Caco-2 (cell line): ENCODE data around the gene RGS8. TPM values are rescaled to one million over a fixed set of nuclear protein-coding genes. Genes with fewer than 3 reads are reported as not detected.

ENCODE experiments used
- BruUV-seq: library from RNA; stranded (reverse); fragments of 400-500 nt; replicated peaks from 2 replicates; lab custom pipeline; 2021; lab: Mats Ljungman, UMichigan
- CTCF ChIA-PET: fragments of 300-600 bp; sonication (Branson Sonifier 250); formaldehyde crosslinking; loops from one replicate; lab custom pipeline; 2022; ENCODE audit warnings: antibody characterized with exemption; lab: Charles Lee
- POLR2A ChIA-PET: fragments of 300-600 bp; sonication (Branson Sonifier 250); formaldehyde crosslinking; loops from one replicate; lab custom pipeline; 2022; ENCODE audit warnings: antibody characterized with exemption; lab: Charles Lee
- DNase-seq, 2 experiments: peaks; one replicate each; pipeline versions ENCODE4 v3.0.0 to v3.0.0-alpha.2; 2020 to 2022
- H3K27me3 ChIP-seq: replicated peaks from 2 replicates; pipeline ENCODE4 v1.6.0; 2011; ENCODE audit warnings: low read length; ENCODE audit not compliant: control insufficient read depth, insufficient read depth
- H3K36me3 ChIP-seq: 2 replicates; pipeline ENCODE4 v1.5.1; 2011; ENCODE audit warnings: low read length; ENCODE audit not compliant: control insufficient read depth, insufficient read depth
- H3K4me1 ChIP-seq: fragments of 250-450 bp; sonication (Bioruptor Pico); 2 replicates; pipeline ENCODE4 v1.5.1; 2020; ENCODE audit warnings: mild to moderate bottlenecking
- H3K4me3 ChIP-seq: 2 replicates; pipeline ENCODE4 v1.5.1; 2011; ENCODE audit warnings: low read depth, mild to moderate bottlenecking, control low read depth, low read length
- H3K9me3 ChIP-seq: fragments of 250-450 bp; sonication (Bioruptor Pico); 2 replicates; pipeline ENCODE4 v1.5.1; 2020; ENCODE audit warnings: mild to moderate bottlenecking, moderate library complexity
- H3K27ac Mint-ChIP-seq: one replicate; pipeline ENCODE4 v1.8.0; 2022; ENCODE audit warnings: mixed read lengths; ENCODE audit not compliant: unreplicated experiment
- H3K27me3 Mint-ChIP-seq: one replicate; pipeline ENCODE4 v1.8.0; 2022; ENCODE audit warnings: mixed read lengths; ENCODE audit not compliant: insufficient read depth, unreplicated experiment
- H3K36me3 Mint-ChIP-seq: one replicate; pipeline ENCODE4 v1.8.0; 2022; ENCODE audit warnings: mild to moderate bottlenecking, mixed read lengths; ENCODE audit not compliant: insufficient read depth, unreplicated experiment
- H3K4me1 Mint-ChIP-seq: one replicate; pipeline ENCODE4 v1.8.0; 2022; ENCODE audit warnings: low read depth, mixed read lengths; ENCODE audit not compliant: unreplicated experiment
- H3K4me3 Mint-ChIP-seq: one replicate; pipeline ENCODE4 v1.8.0; 2022; ENCODE audit warnings: mild to moderate bottlenecking, moderate library complexity, mixed read lengths; ENCODE audit not compliant: unreplicated experiment
- H3K9me3 Mint-ChIP-seq: one replicate; pipeline ENCODE4 v1.8.0; 2022; ENCODE audit warnings: mixed read lengths; ENCODE audit not compliant: unreplicated experiment
- CTCF ChIP-seq, 2 experiments: fragments of 200-600 bp in 1 of 2; IDR thresholded peaks; 1 replicate in 1 of 2; 2 replicates in 1 of 2; pipeline versions ENCODE4 v1.5.1 to v1.8.0; 2011 to 2022; ENCODE audit warnings: antibody characterized with exemption in 1 of 2, control low read depth in 1 of 2, inconsistent platforms in 1 of 2, low read depth in 1 of 2, low read length in 1 of 2, mild to moderate bottlenecking in 1 of 2, moderate library complexity in 1 of 2; ENCODE audit not compliant: insufficient read depth in 1 of 2, severe bottlenecking in 1 of 2, unreplicated experiment in 1 of 2
- intact Hi-C: fragments of 100-400 bp; cut with micrococcal nuclease; formaldehyde crosslinking; loops from one replicate; pipeline ENCODE4 v1.10.0; 2022; ENCODE audit not compliant: unreplicated experiment
- total RNA-seq: library from RNA; stranded (reverse); gene quantifications from 2 replicates; pipeline ENCODE4 v1.2.3, GENCODE V29; 2022

RGS8 gene
- total RNA-seq, 1 experiment from 2014 or later: not detected

GRCh38 chr1:182649041-182649440 is 35.3 kb downstream of the RGS8 start:
- Histone ChIP-seq H3K4me3 (no peak overlapping the region), H3K9me3 (no peaks in the 10 kb centered on the region), H3K36me3 (no peaks in the 10 kb centered on the region), H3K27me3 (no peaks in the 10 kb centered on the region), H3K4me1 (no peaks in the 10 kb centered on the region)
- no peaks in the 10 kb centered on the region for H3K9me3 Mint-ChIP-seq
- TF ChIP-seq CTCF (IDR thresholded peaks at IDR 0.05; ENCODE audit: insufficient read depth in 1 of 2, low read depth in 1 of 2, low read length in 1 of 2, severe bottlenecking in 1 of 2, unreplicated experiment in 1 of 2): no peak
- no peak overlapping the region for H3K4me3 Mint-ChIP-seq
- intact Hi-C loops: no loop called here
- DNase-seq: no peak
- H3K36me3 Mint-ChIP-seq: no peaks in the 10 kb centered on the region
- POLR2A ChIA-PET: no interaction called here
- H3K27ac Mint-ChIP-seq: no peak overlapping the region
- no peaks in the 10 kb centered on the region for H3K27me3 Mint-ChIP-seq
- CTCF ChIA-PET: no interaction called here
- BruUV-seq: no TSS peak
- H3K4me1 Mint-ChIP-seq: peaks cover 6% of the 10 kb centered on the region

GRCh38 chr1:182646739-182647138 is 37.6 kb downstream of the RGS8 start:
- Mint-ChIP-seq H3K27me3 (no peaks in the 10 kb centered on the region), H3K4me3 (no peak overlapping the region), H3K9me3 (no peaks in the 10 kb centered on the region), H3K4me1 (peaks cover 6% of the 10 kb centered on the region), H3K36me3 (no peaks in the 10 kb centered on the region), H3K27ac (no peak overlapping the region)
- no peaks in the 10 kb centered on the region for H3K27me3 ChIP-seq
- BruUV-seq: no TSS peak
- CTCF ChIA-PET: no interaction called here
- H3K4me3 ChIP-seq: no peak overlapping the region
- no peak for TF ChIP-seq CTCF (IDR thresholded peaks at IDR 0.05; ENCODE audit: insufficient read depth in 1 of 2, low read depth in 1 of 2, low read length in 1 of 2, severe bottlenecking in 1 of 2, unreplicated experiment in 1 of 2)
- H3K36me3 ChIP-seq: no peaks in the 10 kb centered on the region
- DNase-seq: no peak
- H3K9me3 ChIP-seq: no peaks in the 10 kb centered on the region
- POLR2A ChIA-PET: no interaction called here
- no peaks in the 10 kb centered on the region for H3K4me1 ChIP-seq
- intact Hi-C loops: no loop called here

GRCh38 chr1:182644886-182645285 is 39.5 kb downstream of the RGS8 start:
- intact Hi-C loops: no loop called here

More at GRCh38 chr1:182644886-182645285, 39.5 kb downstream of the RGS8 start:
- H3K4me1 Mint-ChIP-seq: peaks cover 6% of the 10 kb centered on the region
- no TSS peak for BruUV-seq
- no peak overlapping the region for H3K27ac Mint-ChIP-seq
- ChIA-PET CTCF (interaction anchor here (1.0 kb wide), 1 partner anchor 138 kb away, joined by 3 read pairs; no protein-coding TSS in a partner anchor), POLR2A (no interaction called here)
- no peak for TF ChIP-seq CTCF (IDR thresholded peaks at IDR 0.05; ENCODE audit: insufficient read depth in 1 of 2, low read depth in 1 of 2, low read length in 1 of 2, severe bottlenecking in 1 of 2, unreplicated experiment in 1 of 2)
- DNase-seq: no peak
- H3K9me3 Mint-ChIP-seq: no peaks in the 10 kb centered on the region
- H3K4me3 ChIP-seq: no peak overlapping the region
- no peaks in the 10 kb centered on the region for H3K36me3 ChIP-seq
- no peaks in the 10 kb centered on the region for H3K27me3 Mint-ChIP-seq
- H3K9me3 ChIP-seq: no peaks in the 10 kb centered on the region
- no peaks in the 10 kb centered on the region for H3K27me3 ChIP-seq
- no peaks in the 10 kb centered on the region for H3K4me1 ChIP-seq
- H3K36me3 Mint-ChIP-seq: no peaks in the 10 kb centered on the region
- H3K4me3 Mint-ChIP-seq: no peak overlapping the region
